Thoracic aorta (tissue), 2 donors: ENCODE measurements around the gene FBXL19. TPM values are rescaled to one million over a fixed set of nuclear protein-coding genes. Genes with fewer than 3 reads are reported as not detected.
A peak's percentile ranks its signal among the peaks of the same experiment; 100 is the strongest.

Experiments used
- ATAC-seq: fragments of 150-250 bp; one replicate; pipeline ENCODE4 v1.8.0; 2017; ENCODE audit warnings: low read depth; ENCODE audit not compliant: insufficient number of reproducible peaks, low FRiP score
- DNase-seq: peaks from one replicate; pipeline ENCODE4 v3.0.0-alpha.2; 2020; ENCODE audit warnings: low spot score
- H3K27ac ChIP-seq, 2 donors: fragments of 200-600 bp; sonication (generic); 1 replicate in 1 of 2; 2 replicates in 1 of 2; pipeline ENCODE4 v1.5.1; 2016; ENCODE audit warnings: mild to moderate bottlenecking in 2 of 2, moderate library complexity in 2 of 2
- H3K27me3 ChIP-seq: fragments of 200-600 bp; sonication (generic); replicated peaks from 2 replicates; pipeline ENCODE4 v1.6.0; 2016; ENCODE audit warnings: mild to moderate bottlenecking; ENCODE audit not compliant: insufficient read depth
- H3K36me3 ChIP-seq: fragments of 200-600 bp; sonication (generic); one replicate; pipeline ENCODE4 v1.5.1; 2016
- H3K4me1 ChIP-seq, 2 donors: fragments of 200-600 bp; sonication (generic); 1 replicate in 1 of 2; 2 replicates in 1 of 2; pipeline versions ENCODE4 v1.5.1 to v1.6.0; 2016; ENCODE audit warnings: low read depth in 2 of 2, mild to moderate bottlenecking in 1 of 2; ENCODE audit not compliant: control insufficient read depth in 1 of 2
- H3K4me3 ChIP-seq: fragments of 200-600 bp; sonication (generic); 2 replicates; pipeline ENCODE4 v1.5.1; 2016; ENCODE audit warnings: mild to moderate bottlenecking
- H3K9me3 ChIP-seq: fragments of 200-600 bp; sonication (generic); 2 replicates; pipeline ENCODE4 v1.5.1; 2016
- CTCF ChIP-seq: fragments of 200-600 bp; sonication (generic); IDR thresholded peaks from one replicate; pipeline ENCODE4 v1.5.1; 2019; ENCODE audit warnings: antibody characterized with exemption
- total RNA-seq, 2 donors: library from RNA; depleted of rRNA; stranded (reverse); fragments of >200 nt; gene quantifications; one replicate each; pipeline versions ENCODE4 v1.1.0 to v1.2.3, GENCODE V29; 2016

Gene FBXL19
- total RNA-seq, 2 donors from 2014 or later, result 14.5 to 18.7 TPM

GRCh38 chr16:30918614-30919013 lies 4.8 kb upstream of the FBXL19 start:
- Histone ChIP-seq H3K27me3 (no peaks in the 10 kb centered on the region), H3K4me3 (no peak overlapping the region), H3K4me1 (peaks cover 0 to 6% of the 10 kb centered on the region in 2 donors), H3K27ac (no peak overlapping the region), H3K9me3 (no peaks in the 10 kb centered on the region), H3K36me3 (no peaks in the 10 kb centered on the region)
- no peak for TF ChIP-seq CTCF
- ATAC-seq (no peak), DNase-seq (no peak)

DNA sequence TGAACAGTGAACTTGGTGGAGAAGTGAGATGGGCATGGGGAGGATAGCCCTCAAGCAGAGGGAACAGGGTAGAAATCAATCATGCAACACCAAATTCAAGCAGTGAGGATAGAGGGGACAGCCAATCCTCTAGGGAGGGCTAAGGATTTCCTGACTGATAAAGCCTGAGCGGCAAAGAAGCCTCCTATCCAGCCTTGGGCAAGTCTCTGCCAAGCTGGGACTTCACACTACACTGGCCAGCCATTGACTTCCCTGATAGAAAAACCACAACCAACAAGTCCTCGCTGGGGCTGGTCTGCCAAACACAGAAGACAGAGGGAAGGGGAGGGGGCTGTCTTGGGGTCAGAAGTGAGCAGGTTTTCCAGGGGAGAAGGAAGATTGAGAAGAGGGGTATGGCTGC lies 2.5 kb upstream of the FBXL19 start:
- DNase-seq, result no peak
- Histone ChIP-seq H3K4me3 (no peak overlapping the region), H3K9me3 (no peaks in the 10 kb centered on the region), H3K27me3 (no peaks in the 10 kb centered on the region), H3K27ac (peak overlapping the region in 1 of 2 donors; percentile 84), H3K4me1 (peaks cover 5 to 23% of the 10 kb centered on the region in 2 donors), H3K36me3 (no peaks in the 10 kb centered on the region)
- no peak for TF ChIP-seq CTCF
- no peak for ATAC-seq

DNA sequence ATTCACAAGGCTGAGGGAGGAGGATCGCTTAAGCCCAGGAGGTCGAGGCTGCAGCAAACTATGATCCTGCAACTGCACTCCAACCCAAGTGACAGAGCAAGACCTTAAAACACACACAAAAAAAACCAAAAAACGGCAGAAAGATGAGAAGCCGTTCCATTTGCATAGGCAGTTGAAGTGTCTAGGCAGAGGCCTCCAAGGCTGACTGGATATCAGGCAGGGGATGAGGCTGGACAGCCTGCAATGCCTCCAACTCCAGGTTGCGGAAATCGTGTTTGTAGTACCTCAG lies 2.0 kb upstream of the FBXL19 start:
- Histone ChIP-seq H3K9me3 (no peaks in the 10 kb centered on the region), H3K27me3 (no peaks in the 10 kb centered on the region), H3K4me1 (peaks cover 5 to 23% of the 10 kb centered on the region in 2 donors), H3K36me3 (no peaks in the 10 kb centered on the region), H3K4me3 (peak overlapping the region; percentile 70), H3K27ac (peak overlapping the region; percentile 83 to 84)
- ATAC-seq, result no peak
- TF ChIP-seq CTCF, result no peak
- no peak for DNase-seq

- H3K36me3 ChIP-seq, result no peaks in the 10 kb centered on the region
- H3K9me3 ChIP-seq, result no peaks in the 10 kb centered on the region
- DNase-seq (peak; percentile 82), ATAC-seq (peak; percentile 27)
- H3K4me3 ChIP-seq, result peak overlapping the region; percentile 70
- peaks cover 5 to 23% of the 10 kb centered on the region in 2 donors for H3K4me1 ChIP-seq
- no peaks in the 10 kb centered on the region for H3K27me3 ChIP-seq
- TF ChIP-seq CTCF, result peak; percentile 85
- H3K27ac ChIP-seq, result peak overlapping the region; percentile 83 to 84
These were observed 1.5 kb upstream of the FBXL19 start for GRCh38 chr16:30921748-30922419.

- peak overlapping the region; percentile 84 to 96 for H3K27ac ChIP-seq
- no peaks in the 10 kb centered on the region for H3K9me3 ChIP-seq
- TF ChIP-seq CTCF, result no peak
- H3K27me3 ChIP-seq, result no peaks in the 10 kb centered on the region
- peak overlapping the region; percentile 70 for H3K4me3 ChIP-seq
- H3K36me3 ChIP-seq, result no peaks in the 10 kb centered on the region
- peaks cover 5 to 27% of the 10 kb centered on the region in 2 donors for H3K4me1 ChIP-seq
- ATAC-seq (peak; percentile 72), DNase-seq (peak; percentile 99)
These were observed 882 bp upstream of the FBXL19 start for GRCh38 chr16:30922420-30922959.
